Measurements from ENCODE around the gene AIFM1. TPM values are rescaled to one million over a fixed set of nuclear protein-coding genes. Genes with fewer than 3 reads are reported as not detected.

Gene AIFM1
- total RNA-seq (10 to 100 TPM; 13.4 to 27.1 (median 22.5) TPM), polyA plus RNA-seq (10 to 100 TPM; 20.6 to 25.4 (median 24.8) TPM)
- long read RNA-seq, donor 1, transcript AIFM1-201 (16 exons, 2,260 nt), result major isoform, 5 of 5 reads
- long read RNA-seq, donor 1, partial matches to known transcripts, result 0 of 5 reads
- long read RNA-seq, donor 1, other reads (novel, unspliced or antisense), result 0 of 5 reads
- long read RNA-seq, donor 2, partial matches to known transcripts, result 0 of 2 reads
- long read RNA-seq, donor 2, other reads (novel, unspliced or antisense), result 0 of 2 reads

- WGBS, 5 donors, result 0 to 46% (median 1%) methylated on average over 20 to 50 of the region's 50 CpGs
- H3K4me1 ChIP-seq, result peaks cover 0 to 47% (median 23%) of the 10 kb centered on the region in 6 donors
- intact Hi-C loops (cut with DNase I; ENCODE audit: low total_unique reads), result no loop called here
These were observed at the start of gene AIFM1 for GRCh38 chrX:130165703-130166502. Gene AIFM1, minus strand, starts transcription at chrX:130165841. Its CDS starts 185 bp downstream, at chrX:130165656.

DNA sequence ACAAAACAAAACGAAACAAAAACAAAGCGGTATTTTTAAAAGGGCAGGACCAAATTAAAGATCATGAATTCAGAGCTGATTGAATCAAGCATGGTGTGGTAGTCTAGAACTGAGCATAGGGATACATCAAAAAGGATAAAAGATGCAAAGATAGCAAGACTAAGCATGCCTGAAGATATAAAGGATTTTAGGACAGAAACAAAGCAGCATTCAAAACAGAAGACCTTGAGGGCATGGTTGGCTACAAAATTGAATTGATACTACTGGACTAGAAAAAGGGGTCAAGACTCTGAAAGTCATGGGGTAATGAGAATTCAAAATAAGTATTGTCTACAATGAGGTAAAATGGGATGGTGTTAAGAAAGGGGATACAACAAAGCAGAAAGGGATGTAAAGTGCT lies 47.7 kb upstream of the AIFM1 start:
- H3K4me1 ChIP-seq, result no peaks in the 10 kb centered on the region
- DNase-seq, result no peak
- H3K36me3 ChIP-seq, result peaks cover 0 to 61% (median 2%) of the 10 kb centered on the region in 6 donors
- no peak overlapping the region for H3K27ac ChIP-seq
- TF ChIP-seq POLR2AphosphoS5 (IDR thresholded peaks at IDR 0.05), result no peak
- no peak for TF ChIP-seq CTCF (IDR thresholded peaks at IDR 0.05 in 8 of 11, conservative IDR thresholded peaks at IDR 0.05 in 3 of 11)
- no peak for TF ChIP-seq POLR2A (IDR thresholded peaks at IDR 0.05)
- WGBS, 5 donors, result 78 to 100% (median 93%) methylated on average over 2 of the region's 2 CpGs
- H3K4me3 ChIP-seq, result no peak overlapping the region
- H3K9me3 ChIP-seq, result no peaks in the 10 kb centered on the region
- intact Hi-C loops (cut with DNase I; ENCODE audit: low total_unique reads), result no loop called here
- no peaks in the 10 kb centered on the region for H3K27me3 ChIP-seq (replicated peaks in 1 of 7)

More at GRCh38 chrX:130165703-130166502, at the start of gene AIFM1:
- Histone ChIP-seq H3K27ac (peak within 1 kb of the TSS; percentile 75 to 93 (median 90)), H3K9me3 (no peaks in the 10 kb centered on the region), H3K27me3 (replicated peaks in 1 of 7) (no peaks in the 10 kb centered on the region), H3K4me3 (peak within 1 kb of the TSS; percentile 14 to 74 (median 56)), H3K36me3 (no peaks in the 10 kb centered on the region)
- TF ChIP-seq CTCF (IDR thresholded peaks at IDR 0.05 in 8 of 11, conservative IDR thresholded peaks at IDR 0.05 in 3 of 11), result no peak
- TF ChIP-seq POLR2A (IDR thresholded peaks at IDR 0.05), result peak in 1 of 3 donors; percentile 3
- peak; percentile 89 to 93 (median 92) for TF ChIP-seq POLR2AphosphoS5 (IDR thresholded peaks at IDR 0.05)
- DNase-seq, result peak; percentile 96

DNA sequence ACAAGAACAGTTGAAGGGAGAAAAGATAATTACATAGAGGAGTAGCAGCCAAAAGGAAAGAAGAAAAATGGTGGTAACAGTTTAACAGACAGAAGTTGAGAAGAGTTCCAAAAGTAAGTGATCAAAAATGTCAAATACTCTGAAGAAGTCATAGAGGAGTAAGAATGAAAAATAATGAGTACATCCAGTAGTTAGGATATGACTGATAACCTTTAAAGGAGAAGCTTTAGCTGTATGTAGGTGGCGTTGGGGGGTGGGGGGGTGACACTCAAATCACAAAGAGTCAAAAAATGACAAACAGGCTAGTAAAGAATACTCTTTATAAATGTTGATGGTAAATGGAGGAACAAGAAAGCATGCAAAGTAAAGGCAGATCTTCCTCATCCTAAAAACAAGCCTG lies 46.7 kb upstream of the AIFM1 start:
- H3K4me3 ChIP-seq, result no peak overlapping the region
- TF ChIP-seq CTCF (IDR thresholded peaks at IDR 0.05 in 8 of 11, conservative IDR thresholded peaks at IDR 0.05 in 3 of 11) (no peak), POLR2AphosphoS5 (IDR thresholded peaks at IDR 0.05) (no peak), POLR2A (IDR thresholded peaks at IDR 0.05) (no peak)
- intact Hi-C loops (cut with DNase I; ENCODE audit: low total_unique reads), result no loop called here

More for the DNA sequence above, 46.7 kb upstream of the AIFM1 start:
- DNase-seq, result no peak
- Histone ChIP-seq H3K4me1 (no peaks in the 10 kb centered on the region), H3K27me3 (replicated peaks in 1 of 7) (no peaks in the 10 kb centered on the region), H3K9me3 (no peaks in the 10 kb centered on the region), H3K36me3 (peaks cover 0 to 55% (median 2%) of the 10 kb centered on the region in 6 donors), H3K27ac (no peak overlapping the region)
- 48 to 100% (median 71%) methylated on average over 1 of the region's 1 CpG for WGBS, 5 donors
